ENCODE data around the gene VARS1.
"Not testable (repeated sequence)": the region's sequence is repeated elsewhere in the genome, so short reads cannot be mapped to it uniquely, and the experiment has no call there.

The VARS1 gene

GRCh38 chr6:31794866-31795615, 511 bp downstream of the VARS1 start:
- DNase-seq (ENCODE audit: low read depth in 2 of 2, low spot score in 1 of 2) = no peak

- DNase-seq (ENCODE audit: low read depth in 2 of 2, low spot score in 1 of 2) = no peak
Measured at GRCh38 chr6:31794294-31794865, 1.2 kb downstream of the VARS1 start.

DNA sequence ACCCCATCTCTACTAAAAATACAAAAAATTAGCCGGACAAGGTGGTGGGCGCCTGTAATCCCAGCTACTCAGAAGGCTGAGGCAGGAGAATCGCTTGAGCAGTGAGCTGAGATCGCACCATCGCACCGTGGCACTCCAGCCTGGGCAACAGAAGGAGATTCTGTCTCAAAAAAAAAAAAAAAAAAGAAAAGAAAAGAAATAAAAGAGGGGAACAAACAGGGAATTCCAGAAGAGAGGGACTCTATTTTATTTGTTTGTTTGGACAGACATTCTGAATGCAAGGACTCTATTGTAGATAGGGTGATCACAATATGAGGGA, 1.7 kb downstream of the VARS1 start:
- not testable (repeated sequence) for DNase-seq (ENCODE audit: low read depth in 2 of 2, low spot score in 1 of 2)

DNA sequence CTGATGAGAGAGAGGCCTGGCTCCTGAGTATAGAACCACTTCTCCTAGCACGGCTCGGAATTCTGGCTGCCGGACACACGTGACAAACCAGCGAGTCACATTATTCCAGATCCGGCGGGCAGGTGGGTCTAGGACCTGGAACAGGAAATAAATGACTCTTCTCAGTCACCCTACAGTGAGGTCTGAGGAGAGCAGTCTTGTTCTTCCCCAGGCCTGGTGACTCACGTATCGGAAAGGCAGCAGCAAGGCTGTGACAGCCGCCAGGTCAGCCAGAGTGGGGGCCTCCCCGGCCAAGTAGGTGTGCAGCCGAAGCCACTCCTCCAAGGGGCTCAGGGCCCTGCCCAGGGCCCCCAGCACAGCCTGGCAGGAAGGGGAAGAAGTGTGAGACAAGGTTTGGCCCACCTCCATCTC, 2.8 kb downstream of the VARS1 start:
- DNase-seq (ENCODE audit: low read depth in 2 of 2, low spot score in 1 of 2) = no peak

- DNase-seq (ENCODE audit: low read depth in 2 of 2, low spot score in 1 of 2) = no peak
Measured at GRCh38 chr6:31792090-31792374, 3.5 kb downstream of the VARS1 start.

DNA sequence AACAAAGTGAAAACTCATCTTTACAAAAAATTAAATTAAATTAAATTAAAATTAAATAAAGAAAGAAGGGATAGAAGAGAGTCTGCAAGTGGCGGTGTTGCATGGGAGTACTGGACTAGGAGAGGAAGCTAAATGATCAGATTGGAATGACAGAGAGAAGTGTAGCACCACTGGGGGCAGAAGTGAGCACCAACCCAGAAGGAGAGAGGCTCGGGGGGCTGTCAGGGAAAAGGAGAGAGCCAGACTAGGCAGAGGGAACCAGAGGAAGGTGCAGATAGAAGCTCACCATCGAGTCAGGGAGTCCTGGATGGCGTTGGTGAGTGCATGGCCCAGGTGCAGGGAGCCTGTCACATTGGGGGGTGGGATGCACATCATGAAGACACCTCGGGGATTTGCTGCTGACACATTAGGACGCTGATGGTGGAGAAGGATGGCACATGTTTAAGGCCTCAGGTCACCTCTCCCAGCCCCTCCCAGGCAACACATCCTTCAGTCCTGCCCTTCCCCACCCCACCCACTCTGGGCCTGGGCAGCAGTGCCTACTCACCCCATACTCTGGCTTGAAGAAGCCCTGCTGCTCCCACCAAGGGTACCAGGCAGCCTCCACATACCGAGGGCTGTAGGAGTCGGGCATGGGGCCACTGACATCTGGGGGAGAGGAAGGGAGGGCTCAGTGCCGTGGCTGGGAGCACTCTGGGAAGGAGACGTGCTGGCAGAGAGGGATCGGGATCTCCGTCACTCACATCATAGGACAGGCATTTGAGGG, 4.0 kb downstream of the VARS1 start:
- no peak for DNase-seq (ENCODE audit: low read depth in 2 of 2, low spot score in 1 of 2)

DNA sequence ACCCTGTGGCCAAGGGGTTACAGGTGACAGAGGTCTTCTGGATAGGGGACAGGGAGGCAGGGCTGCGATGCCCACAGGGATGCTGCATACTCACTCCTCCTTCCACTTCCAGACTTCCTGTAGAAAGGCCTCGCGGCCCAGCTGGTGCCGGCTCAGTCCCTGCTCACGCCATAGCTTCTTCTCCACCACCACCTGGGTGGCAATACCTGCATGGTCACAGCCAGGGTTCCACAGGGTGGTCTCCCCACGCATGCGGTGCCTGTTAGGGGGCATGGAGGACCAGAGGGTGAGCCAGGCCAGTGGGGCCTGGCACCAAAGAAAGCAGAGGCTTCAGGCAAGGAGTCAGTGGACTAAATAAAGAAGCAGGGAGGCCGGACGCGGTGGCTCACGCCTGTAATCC, 10.1 kb downstream of the VARS1 start:
- no peak for DNase-seq (ENCODE audit: low read depth in 2 of 2, low spot score in 1 of 2)

- DNase-seq (ENCODE audit: low read depth in 2 of 2, low spot score in 1 of 2) = no peak
Measured at GRCh38 chr6:31784098-31784925, 11.2 kb downstream of the VARS1 start.

GRCh38 chr6:31782126-31782855, 13.3 kb downstream of the VARS1 start:
- DNase-seq (ENCODE audit: low read depth in 2 of 2, low spot score in 1 of 2) = no peak

DNA sequence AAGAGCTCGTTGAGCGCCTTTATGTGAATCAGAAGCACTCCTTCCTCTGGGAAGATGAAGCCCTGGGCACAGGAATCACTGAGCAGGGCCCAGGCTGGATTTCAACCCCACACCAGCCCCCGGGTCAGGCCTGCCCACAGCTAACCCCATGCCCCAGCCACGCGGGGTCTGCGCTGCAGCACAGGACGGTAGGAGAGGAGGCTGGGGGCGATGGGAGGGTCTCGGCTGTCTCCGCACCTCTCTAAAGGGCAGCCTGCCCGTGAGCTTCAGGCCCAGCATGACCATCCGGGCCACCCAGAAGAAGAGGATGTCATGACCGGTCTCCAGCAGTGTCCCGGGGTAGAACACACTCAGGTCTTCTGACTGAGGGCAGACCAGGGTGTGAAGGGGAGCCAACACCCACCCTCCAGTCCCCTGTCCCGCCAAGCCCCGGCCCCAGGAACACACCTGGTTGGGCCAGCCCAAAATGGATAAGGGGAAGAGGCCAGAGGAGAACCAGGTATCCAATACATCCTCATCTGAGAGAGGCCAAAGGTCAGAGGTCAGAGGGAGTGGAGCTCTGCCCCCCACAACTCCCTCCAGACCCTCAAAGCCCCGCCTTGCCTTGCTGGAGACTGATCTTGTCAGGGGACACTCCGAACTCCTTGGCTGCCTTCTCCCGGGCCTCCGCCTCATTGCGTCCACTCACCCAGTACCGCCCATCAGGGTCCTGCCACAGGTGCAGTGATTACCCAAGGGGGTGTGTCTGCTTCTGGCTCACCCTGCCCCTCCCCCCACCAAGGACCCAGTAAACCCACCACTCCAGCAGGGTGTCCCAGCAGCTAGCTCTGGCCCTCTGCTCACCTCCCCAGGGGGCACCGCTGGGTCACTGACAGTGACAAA, 14.1 kb downstream of the VARS1 start:
- DNase-seq (ENCODE audit: low read depth in 2 of 2, low spot score in 1 of 2) = no peak

DNA sequence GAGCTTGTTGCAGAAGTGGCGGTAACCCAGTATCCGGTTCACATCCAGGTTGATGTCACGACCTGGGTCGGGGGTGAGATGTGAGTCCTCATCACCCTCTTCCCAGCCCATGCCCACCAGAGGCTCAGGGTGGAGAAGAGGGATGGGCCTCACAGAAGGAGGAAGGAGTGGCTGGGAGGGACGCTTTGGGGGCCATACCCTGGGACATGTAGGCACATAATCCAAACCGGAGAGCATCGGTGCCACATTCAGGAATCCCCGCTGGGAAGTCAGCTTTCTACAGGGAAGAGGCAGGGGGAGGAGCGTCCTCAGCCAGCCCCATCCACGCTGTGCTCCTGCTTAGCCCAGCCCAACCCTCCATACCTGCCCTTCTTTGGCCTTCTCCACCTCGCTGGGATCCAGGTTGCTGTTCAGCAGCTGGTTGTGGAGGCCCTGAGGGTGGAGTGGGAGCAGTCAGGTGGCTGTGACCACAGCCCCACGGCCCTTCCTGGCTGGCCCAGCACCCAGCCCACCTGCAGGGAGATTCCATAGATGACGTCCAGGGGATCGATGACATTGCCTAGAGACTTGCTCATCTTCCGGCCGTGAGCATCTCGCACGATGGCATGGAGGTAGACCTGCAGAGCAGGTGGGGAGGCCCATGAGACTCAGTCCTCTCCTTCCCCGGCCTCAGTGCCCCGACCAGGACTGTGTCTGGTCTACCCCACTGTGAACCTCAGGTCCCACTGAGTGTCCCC, 14.9 kb downstream of the VARS1 start:
- no peak for DNase-seq (ENCODE audit: low read depth in 2 of 2, low spot score in 1 of 2)

DNA sequence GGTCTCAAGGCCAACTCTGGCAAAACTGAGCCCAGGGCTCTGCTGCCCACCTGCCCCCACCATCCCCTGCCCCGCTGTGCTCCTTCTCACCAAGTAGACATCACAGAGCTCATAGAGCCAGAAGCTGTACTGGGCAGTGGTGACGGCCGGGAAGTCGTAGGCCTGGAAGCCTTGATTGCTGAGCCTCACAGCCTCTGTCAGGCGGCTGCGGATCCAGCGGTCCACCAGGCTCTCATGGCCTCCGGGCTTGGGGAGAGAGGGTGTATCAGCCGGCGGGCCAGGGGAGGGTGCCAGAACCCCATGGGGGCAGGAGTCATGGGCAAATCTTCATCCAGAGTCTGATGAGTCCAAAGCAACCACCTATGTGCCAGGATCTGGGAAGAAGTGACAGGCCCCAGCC, 15.6 kb downstream of the VARS1 start:
- DNase-seq (ENCODE audit: low read depth in 2 of 2, low spot score in 1 of 2) = no peak

DNA sequence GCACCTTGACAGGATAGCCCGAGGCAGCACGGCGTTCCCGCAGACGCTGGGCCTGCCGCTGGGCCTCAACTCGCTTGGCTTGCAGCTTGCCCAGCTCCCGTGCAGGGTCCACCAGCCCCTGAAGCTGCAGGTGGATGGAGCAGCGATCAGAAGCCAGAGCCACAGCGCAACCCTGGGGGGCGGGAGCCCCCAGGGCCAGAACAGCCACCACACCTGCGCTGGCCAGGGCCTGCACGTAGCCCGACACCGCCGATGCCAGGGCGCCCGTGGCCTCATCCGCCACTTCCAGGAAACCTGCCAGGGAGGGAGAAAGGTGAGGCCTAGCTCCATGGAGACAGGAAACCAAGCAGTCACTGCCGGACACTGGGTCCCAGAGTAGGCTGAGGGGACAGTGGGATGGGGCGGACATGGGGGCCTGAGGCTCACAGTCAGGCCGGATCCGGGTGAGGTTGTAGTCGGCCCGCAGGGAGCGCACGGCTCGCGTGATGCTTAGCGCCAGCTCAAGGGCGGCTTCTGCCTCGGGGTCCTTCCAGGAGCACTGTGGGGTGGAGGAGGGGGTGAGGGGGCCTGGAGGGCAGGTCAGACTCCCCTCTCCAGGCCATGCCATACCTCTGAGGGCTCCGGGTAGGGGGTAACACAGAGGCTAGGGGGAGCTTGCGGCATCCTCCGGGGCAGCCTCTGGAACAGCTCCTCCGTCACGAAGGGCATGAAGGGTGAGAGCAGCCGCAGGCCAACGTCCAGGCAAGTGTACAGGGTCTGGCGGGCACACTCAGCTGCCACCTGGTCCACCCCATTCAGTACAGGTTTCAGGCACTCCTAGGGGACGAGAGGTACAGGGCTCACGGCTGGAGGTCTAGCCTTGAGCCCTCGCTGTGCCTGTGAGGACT, 16.3 kb downstream of the VARS1 start:
- DNase-seq (ENCODE audit: low read depth in 2 of 2, low spot score in 1 of 2) = no peak

- no peak for DNase-seq (ENCODE audit: low read depth in 2 of 2, low spot score in 1 of 2)
Measured at GRCh38 chr6:31778193-31778592, 17.4 kb downstream of the VARS1 start.

- DNase-seq (ENCODE audit: low read depth in 2 of 2, low spot score in 1 of 2) = no peak
Measured at GRCh38 chr6:31777667-31778050, 17.9 kb downstream of the VARS1 start.

- peak; percentile 53 to 73 for DNase-seq (ENCODE audit: low read depth in 2 of 2, low spot score in 1 of 2)
Measured at GRCh38 chr6:31776989-31777666, 18.4 kb downstream of the VARS1 start, which contains the start of gene VWA7. Gene VWA7, minus strand, starts transcription at chr6:31777328. Its CDS starts 549 bp downstream, at chr6:31776779.

DNA sequence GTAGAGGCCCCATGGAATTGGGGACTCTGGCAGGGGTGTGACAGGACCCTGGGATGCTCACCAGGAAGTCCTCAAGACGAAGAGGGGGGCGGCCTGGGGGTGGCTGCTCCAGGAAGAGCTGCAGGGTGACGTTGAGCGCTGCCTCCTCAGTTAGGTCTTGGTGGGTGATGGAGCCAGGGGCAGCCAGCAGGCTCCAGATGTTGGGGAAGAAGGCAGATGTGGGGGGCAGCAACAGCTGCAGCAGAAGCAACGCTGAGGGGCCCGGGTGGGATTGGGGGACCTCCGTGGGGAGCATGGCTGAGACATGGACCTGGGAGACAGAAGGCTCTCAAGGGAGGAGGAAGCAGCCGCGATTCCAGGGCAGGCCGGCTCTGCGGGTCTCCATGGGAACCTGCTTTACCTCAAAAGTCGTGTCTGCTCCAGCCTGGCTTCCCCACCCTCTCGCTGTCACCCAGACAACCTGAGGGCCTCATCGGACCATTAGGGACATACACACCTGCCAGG, 19.0 kb downstream of the VARS1 start:
- DNase-seq (ENCODE audit: low read depth in 2 of 2, low spot score in 1 of 2) = no peak

Measured in stimulated activated CD8-positive, alpha-beta memory T cell treated with anti-CD3 and anti-CD28 coated beads, Interleukin-4, amount 100 ng/mL, for 4 hours (primary cell).